PFSK-1 (cell line): ENCODE data around the gene CACNA1D.

Experiments used
- FOXP2 ChIP-seq: optimal IDR thresholded peaks from 2 replicates; pipeline ENCODE3; 2011; ENCODE audit warnings: borderline replicate concordance, control low read depth, inconsistent platforms; ENCODE audit not compliant: insufficient read depth; ENCODE audit errors: extremely low read length, extremely low read depth
- POLR2AphosphoS5 ChIP-seq: IDR thresholded peaks from 2 replicates; pipeline ENCODE4 v1.6.1; 2012; ENCODE audit warnings: low read depth, mild to moderate bottlenecking, control low read depth, low read length, moderate library complexity
- REST ChIP-seq, 2 experiments: IDR thresholded peaks; 2 replicates each; pipeline versions ENCODE4 v1.6.1 to v1.8.0; 2011 to 2012; ENCODE audit warnings: low read depth in 2 of 2, low read length in 2 of 2, control low read depth in 1 of 2, inconsistent platforms in 1 of 2, mild to moderate bottlenecking in 1 of 2, moderate library complexity in 1 of 2; ENCODE audit not compliant: insufficient read depth in 1 of 2
- SIN3A ChIP-seq: IDR thresholded peaks from 2 replicates; pipeline ENCODE4 v1.6.1; 2012; ENCODE audit warnings: mild to moderate bottlenecking, low read length, moderate library complexity, borderline replicate concordance; ENCODE audit not compliant: insufficient read depth
- TAF1 ChIP-seq: IDR thresholded peaks from 2 replicates; pipeline ENCODE4 v1.6.1; 2012; ENCODE audit warnings: low read length, control low read depth, borderline replicate concordance; ENCODE audit not compliant: insufficient read depth

Gene CACNA1D

GRCh38 chr3:53709860-53710674 is 215.7 kb downstream of the CACNA1D start:
- TF ChIP-seq POLR2AphosphoS5 (no peak), REST (IDR thresholded peaks at IDR 0.05; ENCODE audit: insufficient read depth in 1 of 2, low read depth in 2 of 2, low read length in 2 of 2) (no peak), FOXP2 (no peak), TAF1 (no peak)

GRCh38 chr3:53711387-53711786 is 217.0 kb downstream of the CACNA1D start:
- TF ChIP-seq SIN3A, result no peak
- TF ChIP-seq REST (IDR thresholded peaks at IDR 0.05; ENCODE audit: insufficient read depth in 1 of 2, low read depth in 2 of 2, low read length in 2 of 2), result no peak
- no peak for TF ChIP-seq POLR2AphosphoS5
- TF ChIP-seq TAF1, result no peak
- TF ChIP-seq FOXP2, result no peak

GRCh38 chr3:53712817-53713388 is 218.5 kb downstream of the CACNA1D start:
- TF ChIP-seq TAF1, result no peak
- no peak for TF ChIP-seq SIN3A
- TF ChIP-seq FOXP2, result no peak
- no peak for TF ChIP-seq REST (IDR thresholded peaks at IDR 0.05; ENCODE audit: insufficient read depth in 1 of 2, low read depth in 2 of 2, low read length in 2 of 2)
- no peak for TF ChIP-seq POLR2AphosphoS5

- TF ChIP-seq POLR2AphosphoS5 (no peak), FOXP2 (no peak), REST (IDR thresholded peaks at IDR 0.05; ENCODE audit: insufficient read depth in 1 of 2, low read depth in 2 of 2, low read length in 2 of 2) (no peak), SIN3A (no peak), TAF1 (no peak)
Measured at GRCh38 chr3:53713626-53714025, 219.2 kb downstream of the CACNA1D start.
